ENCODE data around the gene RNF220. TPM values are rescaled to one million over a fixed set of nuclear protein-coding genes. Genes with fewer than 3 reads are reported as not detected.

The RNF220 gene
- polyA plus RNA-seq, 1 donor (not counting 4 experiments of a cell fraction or from before 2014, with no cell fraction given), result 42.7 TPM

- Histone ChIP-seq H3K36me3 (ENCODE audit: control insufficient read depth in 2 of 2, extremely low read depth in 1 of 2, insufficient read depth in 2 of 2, low read length in 2 of 2) (no peaks in the 10 kb centered on the region), H4K20me1 (ENCODE audit: control insufficient read depth, extremely low read depth, insufficient read depth, low read length) (no peaks in the 10 kb centered on the region)
- dilution Hi-C loops (cut with MboI; ENCODE audit: extremely low pct_ligation_motif_present, low sequenced_read_pairs), result no loop called here
Observed at GRCh38 chr1:44453798-44454349, 48.8 kb downstream of the RNF220 start.

DNA sequence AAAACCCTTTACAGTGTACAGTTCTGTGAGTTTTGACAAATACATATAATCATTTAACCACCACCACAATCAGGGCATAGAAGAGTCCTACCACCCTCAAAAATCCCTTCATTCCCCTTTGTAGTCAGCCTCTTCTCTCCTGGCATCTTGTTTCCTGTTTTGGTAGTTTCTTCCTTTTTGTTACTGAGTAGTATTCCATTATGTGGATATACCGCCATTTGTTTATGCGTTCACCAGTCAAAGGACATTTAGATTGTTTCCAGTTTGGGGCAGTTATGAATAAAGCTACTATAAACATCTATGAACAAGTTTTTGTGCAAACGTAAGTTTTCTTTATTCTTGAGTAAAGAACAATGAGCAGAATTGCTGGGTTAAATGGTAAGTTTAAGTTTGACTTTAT, 49.6 kb downstream of the RNF220 start:
- H3K36me3 ChIP-seq (ENCODE audit: control insufficient read depth in 2 of 2, extremely low read depth in 1 of 2, insufficient read depth in 2 of 2, low read length in 2 of 2), result no peaks in the 10 kb centered on the region
- TF ChIP-seq CTCF (optimal IDR thresholded peaks at IDR 0.05 in 1 of 3, IDR thresholded peaks at IDR 0.05 in 1 of 3, conservative IDR thresholded peaks at IDR 0.05 in 1 of 3; ENCODE audit: extremely low read depth in 1 of 3, insufficient read depth in 2 of 3, low read length in 3 of 3) (no peak), EZH2 (IDR thresholded peaks at IDR 0.05; ENCODE audit: low read length) (no peak)
- no peak overlapping the region for H3K4me2 ChIP-seq (ENCODE audit: control insufficient read depth, extremely low read depth, insufficient read depth, low read depth, low read length)
- no peaks in the 10 kb centered on the region for H4K20me1 ChIP-seq (ENCODE audit: control insufficient read depth, extremely low read depth, insufficient read depth, low read length)
- no peaks in the 10 kb centered on the region for H3K79me2 ChIP-seq (ENCODE audit: control insufficient read depth, insufficient read depth, low read length)
- DNase-seq (ENCODE audit: low read depth, low spot score) (no peak), FAIRE-seq (no peak)
- H3K9me3 ChIP-seq (ENCODE audit: control insufficient read depth, low read depth, low read length), result peaks cover 2% of the 10 kb centered on the region
- no peaks in the 10 kb centered on the region for H3K9me1 ChIP-seq (ENCODE audit: control insufficient read depth, extremely low read depth, insufficient read depth, low read length)
- no peak overlapping the region for H3K9ac ChIP-seq (ENCODE audit: control insufficient read depth, extremely low read depth, insufficient read depth, low read length)
- H3K4me1 ChIP-seq (ENCODE audit: control insufficient read depth, extremely low read depth, insufficient read depth, low read length), result no peaks in the 10 kb centered on the region
- dilution Hi-C loops (cut with MboI; ENCODE audit: extremely low pct_ligation_motif_present, low sequenced_read_pairs), result no loop called here
- H2AFZ ChIP-seq (ENCODE audit: control insufficient read depth, low read length), result no peak overlapping the region
- no peak overlapping the region for H3K4me3 ChIP-seq (ENCODE audit: control insufficient read depth in 2 of 3, extremely low read depth in 1 of 3, insufficient read depth in 2 of 3, low read depth in 1 of 3, low read length in 3 of 3)
- H3K27me3 ChIP-seq (ENCODE audit: control insufficient read depth, extremely low read depth, insufficient read depth, low read length), result peaks cover 9% of the 10 kb centered on the region
- H3K27ac ChIP-seq (ENCODE audit: control insufficient read depth, insufficient read depth, low read length), result no peak overlapping the region

More at GRCh38 chr1:44453798-44454349, 48.8 kb downstream of the RNF220 start:
- DNase-seq (ENCODE audit: low read depth, low spot score), result no peak
- Histone ChIP-seq H3K4me1 (ENCODE audit: control insufficient read depth, extremely low read depth, insufficient read depth, low read length) (no peaks in the 10 kb centered on the region), H3K27ac (ENCODE audit: control insufficient read depth, insufficient read depth, low read length) (no peak overlapping the region), H2AFZ (ENCODE audit: control insufficient read depth, low read length) (no peak overlapping the region), H3K9me1 (ENCODE audit: control insufficient read depth, extremely low read depth, insufficient read depth, low read length) (no peaks in the 10 kb centered on the region), H3K9me3 (ENCODE audit: control insufficient read depth, low read depth, low read length) (peaks cover 2% of the 10 kb centered on the region), H3K4me2 (ENCODE audit: control insufficient read depth, extremely low read depth, insufficient read depth, low read depth, low read length) (no peak overlapping the region), H3K4me3 (ENCODE audit: control insufficient read depth in 2 of 3, extremely low read depth in 1 of 3, insufficient read depth in 2 of 3, low read depth in 1 of 3, low read length in 3 of 3) (no peak overlapping the region), H3K9ac (ENCODE audit: control insufficient read depth, extremely low read depth, insufficient read depth, low read length) (no peak overlapping the region), H3K27me3 (ENCODE audit: control insufficient read depth, extremely low read depth, insufficient read depth, low read length) (peaks cover 9% of the 10 kb centered on the region), H3K79me2 (ENCODE audit: control insufficient read depth, insufficient read depth, low read length) (no peaks in the 10 kb centered on the region)
- TF ChIP-seq CTCF (optimal IDR thresholded peaks at IDR 0.05 in 1 of 3, IDR thresholded peaks at IDR 0.05 in 1 of 3, conservative IDR thresholded peaks at IDR 0.05 in 1 of 3; ENCODE audit: extremely low read depth in 1 of 3, insufficient read depth in 2 of 3, low read length in 3 of 3) (no peak), EZH2 (IDR thresholded peaks at IDR 0.05; ENCODE audit: low read length) (no peak)
- FAIRE-seq, result no peak
